Neural cell (in vitro differentiated cells): ENCODE data around the gene PPM1H.
A peak's percentile ranks its signal among the peaks of the same experiment; 100 is the strongest.

Experiments used
- CTCF ChIP-seq: fragments of 450-650 bp; IDR thresholded peaks from 2 replicates; pipeline ENCODE4 v1.5.1; 2014; ENCODE audit warnings: antibody characterized with exemption, mild to moderate bottlenecking, moderate library complexity; ENCODE audit not compliant: poor library complexity, severe bottlenecking
- EP300 ChIP-seq: fragments of 450-650 bp; conservative IDR thresholded peaks from 2 replicates; pipeline ENCODE4 v1.6.1; 2014; ENCODE audit warnings: antibody characterized with exemption, mild to moderate bottlenecking, moderate library complexity; ENCODE audit not compliant: poor library complexity, severe bottlenecking
- MXI1 ChIP-seq: fragments of 450-650 bp; conservative IDR thresholded peaks from 2 replicates; pipeline ENCODE4 v1.6.1; 2014; ENCODE audit warnings: antibody characterized with exemption, mild to moderate bottlenecking; ENCODE audit not compliant: poor library complexity, severe bottlenecking
- POLR2AphosphoS5 ChIP-seq: IDR thresholded peaks from 2 replicates; pipeline ENCODE4 v1.6.1; 2012
- REST ChIP-seq: IDR thresholded peaks from 2 replicates; pipeline ENCODE4 v1.6.1; 2012; ENCODE audit warnings: borderline replicate concordance
- SMC3 ChIP-seq: fragments of 450-650 bp; conservative IDR thresholded peaks from 2 replicates; pipeline ENCODE4 v1.6.1; 2014; ENCODE audit warnings: antibody characterized with exemption, mild to moderate bottlenecking, moderate library complexity; ENCODE audit not compliant: poor library complexity

GRCh38 chr12:62784576-62784975 is 150.4 kb downstream of the PPM1H start:
- no peak for TF ChIP-seq CTCF
- TF ChIP-seq MXI1, result no peak
- TF ChIP-seq EP300, result no peak
- TF ChIP-seq POLR2AphosphoS5, result peak; percentile 34
- TF ChIP-seq REST, result peak; percentile 65
- no peak for TF ChIP-seq SMC3
